ENCODE data around the gene RMND1. TPM values are rescaled to one million over a fixed set of nuclear protein-coding genes. Genes with fewer than 3 reads are reported as not detected.

The RMND1 gene
- total and polyA plus RNA-seq, 2 of the 13 experiments (the other 11 are each of a cell fraction or from before 2014, with no cell fraction given), result 34.0 to 72.5 TPM

DNA sequence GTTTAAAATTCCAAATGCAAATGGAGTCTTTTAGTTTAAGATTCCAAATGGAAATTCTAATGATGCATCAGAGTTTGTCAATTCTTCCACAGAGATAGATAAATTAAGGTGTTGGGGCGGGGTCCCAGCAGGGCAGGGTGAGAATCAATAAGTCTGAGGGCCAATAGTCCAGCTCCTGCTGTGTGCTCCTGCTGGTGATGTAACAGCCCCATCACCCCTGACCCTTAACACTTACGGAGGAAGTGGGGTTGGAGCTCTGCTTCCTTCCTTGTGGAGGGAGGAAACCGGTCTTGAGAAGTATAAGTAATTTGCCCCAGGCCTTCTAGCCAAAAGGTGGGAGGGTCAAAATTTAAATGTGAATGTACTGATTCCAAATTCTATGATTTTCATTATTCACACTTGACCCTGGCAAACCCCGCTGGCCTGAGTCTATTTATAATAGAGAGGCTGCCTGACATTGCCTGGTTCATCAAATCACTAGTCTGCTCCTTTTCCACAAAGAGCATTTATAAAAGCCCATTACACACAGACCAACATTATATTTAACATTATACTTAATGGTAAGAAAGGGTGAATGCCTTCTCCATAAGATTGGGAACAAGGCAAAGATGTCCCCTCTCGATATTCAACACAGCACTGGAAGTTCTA lies 77.8 kb downstream of the RMND1 start (continued):
- TF ChIP-seq CENPT (CRISPR knock-in tag; IDR thresholded peaks at IDR 0.05; ENCODE audit: low read depth) (no peak), SPEN (CRISPR knock-in tag; IDR thresholded peaks at IDR 0.05; ENCODE audit: low read depth) (peak; percentile 33; the same call in 1 of the 2 replicates), EP300 (IDR thresholded peaks at IDR 0.05; ENCODE audit: low read depth in 2 of 2, low read length in 2 of 2) (0 out of 4 replicates have a peak, but pooled peaks of 1 of the 2 experiments have one; percentile 15), EP300 (CRISPR knock-in tag; IDR thresholded peaks at IDR 0.05; ENCODE audit: borderline replicate concordance) (no peak), TCF12 (IDR thresholded peaks at IDR 0.05) (no peak), TCF12 (CRISPR knock-in tag; IDR thresholded peaks at IDR 0.05) (no peak), ZNF343 (CRISPR knock-in tag; IDR thresholded peaks at IDR 0.05) (no peak), RXRB (CRISPR knock-in tag; IDR thresholded peaks at IDR 0.05; ENCODE audit: borderline replicate concordance) (peak; percentile 77), ZNF274 (CRISPR knock-in tag; IDR thresholded peaks at IDR 0.05) (no peak), NR2C2 (CRISPR knock-in tag; IDR thresholded peaks at IDR 0.05; ENCODE audit: borderline replicate concordance) (peak; percentile 77), SAP130 (CRISPR knock-in tag; IDR thresholded peaks at IDR 0.05; ENCODE audit: low read depth) (peak; percentile 19; the same call in 1 of the 2 replicates), ZNF841 (CRISPR knock-in tag; IDR thresholded peaks at IDR 0.05; ENCODE audit: borderline replicate concordance) (no peak), ZNF292 (CRISPR knock-in tag; IDR thresholded peaks at IDR 0.05; ENCODE audit: borderline replicate concordance, low read depth) (no peak), AGO1 (IDR thresholded peaks at IDR 0.05; ENCODE audit: low read depth, low read length, poor library complexity, severe bottlenecking) (no peak), GATAD2A (CRISPR knock-in tag; IDR thresholded peaks at IDR 0.05) (peak; percentile 58), YEATS2 (CRISPR knock-in tag; IDR thresholded peaks at IDR 0.05; ENCODE audit: borderline replicate concordance) (no peak), GABPB1 (CRISPR knock-in tag; IDR thresholded peaks at IDR 0.05) (peak; percentile 21; the same call in 1 of the 2 replicates), SALL1 (CRISPR knock-in tag; IDR thresholded peaks at IDR 0.05) (peak; percentile 58)
- TF ChIP-seq, protein P1, sequence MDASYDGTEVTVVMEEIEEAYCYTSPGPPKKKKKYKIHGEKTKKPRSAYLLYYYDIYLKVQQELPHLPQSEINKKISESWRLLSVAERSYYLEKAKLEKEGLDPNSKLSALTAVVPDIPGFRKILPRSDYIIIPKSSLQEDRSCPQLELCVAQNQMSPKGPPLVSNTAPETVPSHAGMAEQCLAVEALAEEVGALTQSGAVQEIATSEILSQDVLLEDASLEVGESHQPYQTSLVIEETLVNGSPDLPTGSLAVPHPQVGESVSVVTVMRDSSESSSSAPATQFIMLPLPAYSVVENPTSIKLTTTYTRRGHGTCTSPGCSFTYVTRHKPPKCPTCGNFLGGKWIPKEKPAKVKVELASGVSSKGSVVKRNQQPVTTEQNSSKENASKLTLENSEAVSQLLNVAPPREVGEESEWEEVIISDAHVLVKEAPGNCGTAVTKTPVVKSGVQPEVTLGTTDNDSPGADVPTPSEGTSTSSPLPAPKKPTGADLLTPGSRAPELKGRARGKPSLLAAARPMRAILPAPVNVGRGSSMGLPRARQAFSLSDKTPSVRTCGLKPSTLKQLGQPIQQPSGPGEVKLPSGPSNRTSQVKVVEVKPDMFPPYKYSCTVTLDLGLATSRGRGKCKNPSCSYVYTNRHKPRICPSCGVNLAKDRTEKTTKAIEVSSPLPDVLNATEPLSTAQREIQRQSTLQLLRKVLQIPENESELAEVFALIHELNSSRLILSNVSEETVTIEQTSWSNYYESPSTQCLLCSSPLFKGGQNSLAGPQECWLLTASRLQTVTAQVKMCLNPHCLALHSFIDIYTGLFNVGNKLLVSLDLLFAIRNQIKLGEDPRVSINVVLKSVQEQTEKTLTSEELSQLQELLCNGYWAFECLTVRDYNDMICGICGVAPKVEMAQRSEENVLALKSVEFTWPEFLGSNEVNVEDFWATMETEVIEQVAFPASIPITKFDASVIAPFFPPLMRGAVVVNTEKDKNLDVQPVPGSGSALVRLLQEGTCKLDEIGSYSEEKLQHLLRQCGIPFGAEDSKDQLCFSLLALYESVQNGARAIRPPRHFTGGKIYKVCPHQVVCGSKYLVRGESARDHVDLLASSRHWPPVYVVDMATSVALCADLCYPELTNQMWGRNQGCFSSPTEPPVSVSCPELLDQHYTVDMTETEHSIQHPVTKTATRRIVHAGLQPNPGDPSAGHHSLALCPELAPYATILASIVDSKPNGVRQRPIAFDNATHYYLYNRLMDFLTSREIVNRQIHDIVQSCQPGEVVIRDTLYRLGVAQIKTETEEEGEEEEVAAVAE (CRISPR knock-in tag; IDR thresholded peaks at IDR 0.05; ENCODE audit: borderline replicate concordance), result no peak

Data from HepG2 (cell line).